Activated T-cell treated with anti-CD3 and anti-CD28 coated beads, Interleukin-2, amount 50 U/mL, for 72 hours (primary cell): Measurements from ENCODE around the gene SLC22A4. TPM values are rescaled to one million over a fixed set of nuclear protein-coding genes. Genes with fewer than 3 reads are reported as not detected.

Experiments
- ATAC-seq, 2 donors: fragments of 150-1000 bp; cut with Tn5 transposase; replicated peaks in 1 of 2; 2 replicates each; pipeline ENCODE4 v1.10.0; 2021; ENCODE audit warnings: moderate library complexity in 2 of 2, mild to moderate bottlenecking in 1 of 2
- DNase-seq, 2 donors: peaks; one replicate each; pipeline ENCODE4 v3.0.0; 2021 to 2022; ENCODE audit warnings: mixed read lengths in 1 of 2
- H3K27ac Mint-ChIP-seq: one replicate; pipeline ENCODE4 v1.8.0; 2022; ENCODE audit warnings: mild to moderate bottlenecking, moderate library complexity, mixed read lengths
- H3K27me3 Mint-ChIP-seq: one replicate; pipeline ENCODE4 v1.8.0; 2022; ENCODE audit warnings: low read depth, mixed read lengths
- H3K36me3 Mint-ChIP-seq, 2 donors: one replicate each; pipeline ENCODE4 v1.8.0; 2022; ENCODE audit warnings: mixed read lengths in 2 of 2, mild to moderate bottlenecking in 1 of 2; ENCODE audit not compliant: insufficient read depth in 2 of 2
- H3K4me1 Mint-ChIP-seq: one replicate; pipeline ENCODE4 v1.8.0; 2022; ENCODE audit warnings: low read depth, mixed read lengths
- H3K4me3 Mint-ChIP-seq, 2 donors: one replicate each; pipeline ENCODE4 v1.8.0; 2022; ENCODE audit warnings: mild to moderate bottlenecking in 2 of 2, mixed read lengths in 2 of 2, moderate library complexity in 2 of 2
- H3K9me3 Mint-ChIP-seq, 2 donors: one replicate each; pipeline ENCODE4 v1.8.0; 2022; ENCODE audit warnings: mixed read lengths in 2 of 2
- total RNA-seq, 2 donors: library from RNA; stranded (reverse); gene quantifications; one replicate each; pipeline ENCODE4 v1.2.3, GENCODE V29; 2022

SLC22A4 gene
- total RNA-seq, 2 donors from 2014 or later, result 1.8 to 2.9 TPM

GRCh38 chr5:132293066-132293991 is 865 bp upstream of the SLC22A4 start:
- peak overlapping the region; percentile 90 to 96 for H3K4me3 Mint-ChIP-seq
- ATAC-seq, result peak; percentile 56 to 57
- DNase-seq, result peak; percentile 84 to 85

DNA sequence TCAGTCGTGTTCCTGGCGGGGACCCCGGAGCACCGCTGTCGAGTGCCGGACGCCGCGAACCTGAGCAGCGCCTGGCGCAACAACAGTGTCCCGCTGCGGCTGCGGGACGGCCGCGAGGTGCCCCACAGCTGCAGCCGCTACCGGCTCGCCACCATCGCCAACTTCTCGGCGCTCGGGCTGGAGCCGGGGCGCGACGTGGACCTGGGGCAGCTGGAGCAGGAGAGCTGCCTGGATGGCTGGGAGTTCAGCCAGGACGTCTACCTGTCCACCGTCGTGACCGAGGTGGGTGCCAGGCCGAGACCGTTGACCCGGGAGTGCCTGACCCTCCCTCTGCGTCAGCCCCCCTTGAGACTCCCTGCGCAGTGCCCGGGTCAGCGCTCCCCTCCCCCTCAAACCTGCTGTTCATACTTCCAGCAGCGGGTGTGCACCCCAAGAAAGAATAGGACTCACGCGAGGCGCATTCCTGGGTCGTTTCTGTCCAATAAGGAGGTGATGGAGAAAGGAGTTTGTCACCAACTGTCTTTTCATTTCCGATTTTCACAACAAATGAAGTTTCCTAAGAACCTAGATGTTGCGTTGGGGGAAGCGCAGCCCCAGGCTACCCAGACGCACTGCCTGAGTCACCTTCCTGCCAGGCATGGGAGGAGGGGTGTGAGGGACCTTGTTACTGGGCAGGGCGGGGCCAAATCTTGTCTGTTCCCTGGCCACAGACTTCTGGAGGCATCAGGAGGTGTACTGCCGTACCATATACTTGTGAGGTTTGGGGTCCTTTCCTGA is 722 bp downstream of the SLC22A4 start:
- H3K9me3 Mint-ChIP-seq, result no peaks in the 10 kb centered on the region
- H3K36me3 Mint-ChIP-seq, result peaks cover 0 to 2% of the 10 kb centered on the region in 2 donors
- ATAC-seq (peak; percentile 66 to 75), DNase-seq (peak; percentile 79 to 83)
- no peaks in the 10 kb centered on the region for H3K27me3 Mint-ChIP-seq
- H3K4me3 Mint-ChIP-seq, result peak overlapping the region; percentile 90 to 96
- H3K4me1 Mint-ChIP-seq, result peaks cover 48% of the 10 kb centered on the region
- H3K27ac Mint-ChIP-seq, result peak overlapping the region; percentile 92

More at GRCh38 chr5:132293066-132293991, 865 bp upstream of the SLC22A4 start:
- Mint-ChIP-seq H3K9me3 (no peaks in the 10 kb centered on the region), H3K27me3 (no peaks in the 10 kb centered on the region), H3K27ac (peak overlapping the region; percentile 81), H3K36me3 (peaks cover 0 to 3% of the 10 kb centered on the region in 2 donors), H3K4me1 (peaks cover 45% of the 10 kb centered on the region)

DNA sequence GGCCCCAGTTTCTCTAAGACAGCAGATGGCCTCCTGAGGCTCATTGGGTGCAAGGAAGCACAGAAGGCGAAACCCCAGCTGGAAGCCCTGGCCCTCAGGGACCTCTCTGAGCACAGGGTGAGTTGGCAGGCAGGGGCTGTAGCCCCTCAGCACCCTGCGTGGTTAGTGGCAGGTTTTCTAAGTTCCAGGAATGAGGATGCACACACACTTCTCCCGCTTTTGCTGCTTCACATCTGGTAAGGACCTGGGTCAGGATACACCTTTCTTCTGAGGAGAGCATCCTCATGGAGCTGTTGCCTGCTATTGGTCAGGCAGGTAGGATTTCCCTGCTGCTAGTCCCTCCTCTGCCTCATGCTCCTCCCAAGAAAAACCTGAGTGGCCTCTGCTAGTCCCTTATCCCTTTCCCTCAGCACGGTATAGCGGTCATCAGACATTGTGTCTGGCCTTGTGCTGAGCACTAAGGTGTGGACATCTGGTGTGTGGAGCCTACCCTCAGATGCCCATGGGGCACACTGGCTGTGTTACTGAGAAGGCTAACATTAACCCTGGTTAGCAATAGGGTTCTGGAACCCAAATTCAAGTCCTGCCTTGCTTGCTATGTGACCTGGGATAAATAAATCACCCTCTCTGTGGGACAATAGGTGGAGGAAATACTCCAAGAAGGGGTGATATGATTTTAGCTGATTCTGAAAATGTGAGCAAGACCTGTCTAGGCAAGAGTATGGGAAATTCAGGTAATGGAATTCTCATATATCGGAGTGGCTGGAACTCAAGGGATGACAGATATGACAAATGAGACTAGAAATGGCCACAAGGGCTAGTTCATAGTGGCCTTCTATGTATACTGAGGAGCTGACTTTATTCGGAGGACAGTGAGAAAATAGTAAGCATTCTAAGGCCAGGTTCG is 1.6 kb downstream of the SLC22A4 start:
- DNase-seq, result no peak
- Mint-ChIP-seq H3K4me1 (peaks cover 48% of the 10 kb centered on the region), H3K27ac (peak overlapping the region; percentile 92), H3K36me3 (no peaks in the 10 kb centered on the region), H3K27me3 (no peaks in the 10 kb centered on the region), H3K4me3 (peak overlapping the region; percentile 90 to 96), H3K9me3 (no peaks in the 10 kb centered on the region)
- ATAC-seq, result no peak

DNA sequence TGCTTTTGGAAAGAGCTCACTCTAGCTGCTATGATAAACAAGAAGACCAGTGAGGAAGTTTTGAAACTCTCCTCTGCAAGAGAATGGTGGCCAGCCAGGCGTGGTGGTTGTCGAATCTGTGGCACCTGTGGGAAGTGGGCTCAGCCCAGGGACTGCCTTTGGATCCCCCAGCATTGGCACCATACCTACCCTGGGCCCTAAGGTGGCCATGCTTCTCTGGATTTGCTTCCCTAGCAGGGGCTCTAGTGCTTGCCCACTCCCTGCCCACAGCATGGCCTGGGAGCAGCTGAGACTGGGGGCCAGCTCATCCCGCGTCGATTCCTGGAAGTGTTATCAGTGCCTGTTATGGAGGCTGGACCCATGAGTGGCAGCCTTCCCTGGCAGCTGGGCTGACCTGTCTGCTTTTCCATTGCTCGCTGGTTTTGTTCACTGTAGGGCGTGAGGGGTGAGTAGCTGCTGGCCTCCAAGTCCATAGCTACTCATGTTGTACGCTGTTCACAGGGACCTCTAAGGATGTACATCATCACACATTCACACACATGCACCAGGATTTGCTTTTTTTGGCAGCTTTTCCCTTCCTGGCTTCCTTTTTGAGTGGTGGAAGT is 2.3 kb downstream of the SLC22A4 start:
- H3K4me1 Mint-ChIP-seq, result peaks cover 48% of the 10 kb centered on the region
- no peaks in the 10 kb centered on the region for H3K9me3 Mint-ChIP-seq
- no peak for DNase-seq
- peak overlapping the region; percentile 90 to 96 for H3K4me3 Mint-ChIP-seq
- no peaks in the 10 kb centered on the region for H3K36me3 Mint-ChIP-seq
- H3K27me3 Mint-ChIP-seq, result no peaks in the 10 kb centered on the region
- no peak for ATAC-seq
- H3K27ac Mint-ChIP-seq, result no peak overlapping the region

DNA sequence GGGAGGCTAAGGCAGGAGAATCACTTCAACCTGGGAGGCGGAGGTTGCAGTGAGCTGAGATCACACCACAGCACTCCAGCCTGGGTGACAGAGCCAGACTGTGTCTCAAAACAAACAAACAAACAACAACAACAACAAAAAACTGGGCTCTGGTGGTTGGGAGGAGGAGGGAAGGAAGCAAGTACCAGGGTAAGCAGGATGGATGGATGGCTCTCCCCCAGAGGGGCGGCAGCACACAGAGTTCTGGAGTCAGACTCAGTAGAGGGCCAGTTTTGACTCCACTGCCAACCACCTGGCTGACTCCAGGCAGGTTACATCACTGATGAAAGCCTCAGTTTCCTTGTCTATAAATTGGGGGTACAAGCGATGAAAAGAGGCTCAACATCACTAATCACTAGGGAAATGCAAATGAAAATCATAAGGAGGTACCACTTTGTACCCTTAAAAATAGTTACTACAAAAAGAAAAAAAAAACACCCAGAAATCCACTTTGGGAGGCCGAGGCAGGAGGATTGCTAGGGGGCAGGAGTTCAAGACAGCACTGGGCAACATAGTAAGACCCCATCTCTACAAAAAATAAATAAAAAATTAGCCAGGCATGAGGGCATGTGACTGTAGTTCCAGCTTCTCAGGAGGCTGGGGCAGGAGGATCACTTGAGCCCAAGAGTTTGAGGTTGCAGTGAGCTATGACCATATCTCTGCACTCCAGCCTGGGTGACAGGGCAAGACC is 3.2 kb downstream of the SLC22A4 start:
- Mint-ChIP-seq H3K36me3 (no peaks in the 10 kb centered on the region), H3K27me3 (no peaks in the 10 kb centered on the region), H3K27ac (no peak overlapping the region), H3K9me3 (no peaks in the 10 kb centered on the region), H3K4me3 (no peak overlapping the region), H3K4me1 (peaks cover 48% of the 10 kb centered on the region)
- no peak for ATAC-seq
- no peak for DNase-seq

DNA sequence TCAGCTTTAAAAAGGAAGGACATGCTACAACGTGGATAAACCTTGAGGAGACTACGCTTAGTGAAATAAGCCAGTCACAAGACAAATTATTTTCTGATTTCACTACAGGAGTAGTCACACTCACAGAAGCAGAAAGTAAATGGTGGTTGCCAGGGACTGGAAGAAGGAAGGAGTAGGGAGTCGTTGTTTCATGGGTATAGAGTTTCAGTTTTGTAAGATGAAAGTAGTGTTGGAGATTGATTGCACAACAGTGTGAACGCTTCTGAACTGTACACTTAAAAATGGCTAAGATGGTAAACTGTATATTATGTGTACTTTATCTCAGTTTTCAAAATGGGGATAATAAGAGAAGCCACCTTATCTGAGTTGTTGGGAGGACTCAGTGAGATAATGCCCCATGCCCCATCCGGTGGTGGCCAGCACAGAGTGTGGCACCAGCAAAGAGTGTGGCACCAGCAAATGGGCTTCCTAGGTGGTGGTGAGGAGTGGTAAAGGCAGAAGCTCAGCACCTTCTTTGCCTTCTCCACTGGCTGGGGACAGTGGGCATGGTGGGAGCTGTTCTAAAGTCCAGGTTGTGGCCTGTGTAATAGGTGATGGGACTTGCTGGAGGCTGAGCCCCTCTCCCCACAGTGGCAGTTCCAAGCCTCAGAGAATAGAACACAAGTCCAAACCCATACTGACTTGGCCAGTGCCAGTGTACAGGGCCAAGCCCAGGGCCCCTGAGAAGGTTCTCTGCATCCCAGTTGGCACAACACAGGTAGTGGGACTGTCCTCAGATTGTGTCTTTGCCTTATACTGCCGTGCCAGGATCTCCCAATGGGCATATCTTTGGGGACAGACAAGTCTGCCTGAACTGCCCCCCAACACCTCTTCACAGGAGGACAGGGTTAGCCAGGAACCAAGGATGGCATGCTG is 4.4 kb downstream of the SLC22A4 start:
- Mint-ChIP-seq H3K27ac (no peak overlapping the region), H3K4me3 (no peak overlapping the region), H3K36me3 (no peaks in the 10 kb centered on the region)

DNA sequence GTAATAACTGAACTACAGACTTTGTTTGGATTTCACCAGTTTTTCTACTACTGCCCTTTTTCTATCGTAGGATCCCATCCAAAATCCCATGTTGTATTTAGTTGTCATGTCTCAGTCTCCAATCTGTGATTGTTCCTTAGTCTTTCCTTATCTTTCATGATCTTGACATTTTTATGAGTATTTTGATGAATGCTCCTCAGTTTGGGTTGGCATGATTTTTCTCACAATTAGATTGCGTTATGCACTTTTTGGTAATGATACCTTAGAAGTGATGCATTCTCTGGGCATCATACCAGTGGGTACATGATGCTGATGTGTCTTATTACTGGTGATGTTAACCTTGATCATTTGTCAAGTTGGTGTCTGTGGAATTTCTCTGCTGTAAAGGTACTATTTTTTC is 5.7 kb downstream of the SLC22A4 start:
- ATAC-seq (no peak), DNase-seq (no peak)
- H3K9me3 Mint-ChIP-seq, result peaks cover 3 to 4% of the 10 kb centered on the region in 2 donors
- no peak overlapping the region for H3K27ac Mint-ChIP-seq
- peaks cover 36% of the 10 kb centered on the region for H3K4me1 Mint-ChIP-seq
- H3K36me3 Mint-ChIP-seq, result peaks cover 3% of the 10 kb centered on the region in 2 donors
- no peaks in the 10 kb centered on the region for H3K27me3 Mint-ChIP-seq
- H3K4me3 Mint-ChIP-seq, result no peak overlapping the region

More for the DNA sequence above, 4.4 kb downstream of the SLC22A4 start:
- Mint-ChIP-seq H3K9me3 (no peaks in the 10 kb centered on the region), H3K27me3 (no peaks in the 10 kb centered on the region), H3K4me1 (peaks cover 39% of the 10 kb centered on the region)
- DNase-seq (no peak), ATAC-seq (no peak)

DNA sequence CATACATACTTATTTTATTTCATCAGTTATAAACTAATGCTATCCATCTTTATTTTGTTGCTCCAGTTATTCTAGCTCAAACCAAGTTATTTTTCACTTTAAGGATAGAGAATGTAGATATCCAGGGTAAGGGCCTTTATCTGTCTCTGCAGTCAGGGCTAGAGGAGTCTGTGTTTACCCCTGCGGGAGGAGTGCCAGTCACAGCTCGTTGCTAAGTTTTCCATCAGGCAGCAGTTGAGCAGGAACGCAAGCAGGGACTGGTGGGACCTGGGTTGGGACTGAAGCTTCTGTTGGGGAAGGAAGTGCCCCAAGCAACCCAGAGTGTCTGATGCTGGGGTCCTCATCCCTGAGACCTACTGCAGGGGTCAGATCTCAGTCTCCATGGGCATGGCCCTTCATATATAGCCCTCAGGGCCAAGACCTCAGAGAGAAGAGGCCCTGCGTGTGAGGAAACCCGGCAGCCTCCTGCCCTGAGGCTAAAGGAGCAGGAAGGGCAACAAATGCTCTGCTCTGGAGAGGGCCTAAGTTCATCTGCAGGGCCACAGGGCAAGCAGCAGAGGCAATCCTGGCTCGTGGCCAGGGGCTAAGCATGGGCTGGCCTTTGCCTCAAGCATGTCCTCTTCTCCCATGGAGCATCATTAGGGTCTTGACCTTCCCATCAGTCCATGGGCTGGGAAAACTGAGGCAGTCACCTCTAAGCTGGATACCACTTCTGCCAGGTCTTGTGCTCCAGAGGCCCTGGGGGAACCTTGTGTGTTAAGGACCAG is 6.6 kb downstream of the SLC22A4 start:
- ATAC-seq, result no peak
- Mint-ChIP-seq H3K27ac (no peak overlapping the region), H3K4me1 (peaks cover 29% of the 10 kb centered on the region)

GRCh38 chr5:132301344-132302271 is 7.4 kb downstream of the SLC22A4 start:
- Mint-ChIP-seq H3K4me3 (no peak overlapping the region), H3K4me1 (peaks cover 20% of the 10 kb centered on the region), H3K27me3 (no peaks in the 10 kb centered on the region), H3K9me3 (peaks cover 8 to 10% of the 10 kb centered on the region in 2 donors), H3K36me3 (peaks cover 8 to 10% of the 10 kb centered on the region in 2 donors), H3K27ac (no peak overlapping the region)
- ATAC-seq (no peak), DNase-seq (no peak)

More for the DNA sequence above, 6.6 kb downstream of the SLC22A4 start:
- Mint-ChIP-seq H3K4me3 (no peak overlapping the region), H3K27me3 (no peaks in the 10 kb centered on the region), H3K36me3 (peaks cover 8 to 10% of the 10 kb centered on the region in 2 donors), H3K9me3 (peaks cover 8 to 10% of the 10 kb centered on the region in 2 donors)
- DNase-seq, result no peak

- DNase-seq (no peak), ATAC-seq (no peak)
- Mint-ChIP-seq H3K4me1 (peaks cover 12% of the 10 kb centered on the region), H3K9me3 (peaks cover 8 to 10% of the 10 kb centered on the region in 2 donors), H3K4me3 (no peak overlapping the region), H3K27me3 (no peaks in the 10 kb centered on the region), H3K27ac (no peak overlapping the region), H3K36me3 (peaks cover 8 to 10% of the 10 kb centered on the region in 2 donors)
Observed at GRCh38 chr5:132302413-132302812, 8.2 kb downstream of the SLC22A4 start.
